ENCODE data around the gene ZNF48.
"Not testable (repeated sequence)": the region's sequence is repeated elsewhere in the genome, so short reads cannot be mapped to it uniquely, and the experiment has no call there.

The ZNF48 gene

DNA sequence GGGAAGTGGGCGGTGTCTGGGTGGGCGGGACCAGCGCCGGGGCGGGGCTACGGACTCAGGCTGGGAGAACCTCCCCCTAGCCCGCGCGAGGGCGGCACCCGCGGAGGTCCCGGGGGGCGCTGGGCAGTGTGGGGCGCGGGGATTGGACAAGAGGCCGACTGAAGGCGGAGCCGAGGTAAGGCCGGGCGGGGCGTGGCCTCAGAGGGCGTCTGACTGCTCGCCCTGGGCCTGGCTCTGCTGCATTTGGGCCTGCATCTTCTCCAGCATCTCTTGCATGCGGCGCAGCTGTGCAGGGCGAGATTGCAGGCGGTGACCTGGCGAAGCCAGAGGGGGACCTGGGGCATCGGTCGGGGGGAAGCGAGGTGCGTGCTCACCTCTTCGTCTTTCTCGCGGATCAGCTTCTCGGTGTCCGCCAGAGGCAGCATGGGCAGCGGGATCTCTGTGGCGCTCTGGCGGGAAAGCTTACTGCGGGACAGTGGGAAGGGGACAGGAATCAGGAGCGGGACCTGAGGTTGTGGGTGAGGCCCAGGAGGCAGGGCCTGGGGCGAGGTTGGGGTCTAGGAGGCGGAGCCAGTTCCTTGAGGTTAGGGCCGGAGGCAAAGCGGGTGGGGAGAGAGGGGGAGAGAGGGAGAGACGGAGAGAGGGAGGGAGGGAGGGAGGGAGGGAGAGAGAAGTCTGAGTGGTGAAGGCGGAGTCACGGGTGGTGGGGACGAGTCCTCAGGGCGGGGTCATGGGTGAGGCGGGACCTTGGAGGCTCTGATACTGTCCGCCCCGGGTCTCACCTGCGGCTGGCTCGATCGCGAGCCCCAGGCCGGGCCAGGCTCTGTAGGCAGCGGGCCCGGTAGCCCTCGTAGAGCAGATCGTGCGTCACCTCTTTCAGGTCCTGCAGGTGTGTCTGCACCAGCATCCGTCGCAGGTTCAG, 16.7 kb upstream of the ZNF48 start:
- peak; percentile 88 for FAIRE-seq

DNA sequence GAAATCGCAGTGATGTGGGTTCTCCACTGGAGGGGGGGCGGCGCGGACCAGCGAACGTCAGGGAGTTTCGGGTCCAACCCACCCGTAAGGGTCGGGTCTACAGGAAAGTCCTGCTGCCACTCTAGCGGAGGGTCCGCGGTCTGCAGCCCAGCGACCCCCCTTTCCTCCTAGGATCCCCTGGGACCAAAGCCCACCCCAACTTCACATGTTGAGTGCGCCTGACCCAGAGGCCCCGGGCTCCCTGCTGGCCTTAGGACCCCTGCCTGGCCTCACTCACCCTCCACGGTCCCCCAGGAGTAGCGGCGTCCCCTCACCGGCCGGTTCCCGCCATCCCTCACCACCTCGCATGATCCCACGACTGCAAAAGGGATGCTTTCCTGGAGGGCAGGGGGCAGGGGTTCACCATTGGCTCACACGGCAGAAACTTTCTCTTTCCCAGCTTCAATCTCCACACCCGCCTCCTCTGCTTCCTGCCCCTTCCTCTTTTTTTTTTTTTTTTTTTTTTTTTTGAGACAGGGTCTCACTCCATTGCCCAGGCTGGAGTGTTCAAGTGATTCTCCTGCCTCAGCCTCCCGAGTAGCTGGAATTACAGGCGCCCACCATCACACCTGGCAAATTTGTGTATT, 15.9 kb upstream of the ZNF48 start:
- no peak for FAIRE-seq

DNA sequence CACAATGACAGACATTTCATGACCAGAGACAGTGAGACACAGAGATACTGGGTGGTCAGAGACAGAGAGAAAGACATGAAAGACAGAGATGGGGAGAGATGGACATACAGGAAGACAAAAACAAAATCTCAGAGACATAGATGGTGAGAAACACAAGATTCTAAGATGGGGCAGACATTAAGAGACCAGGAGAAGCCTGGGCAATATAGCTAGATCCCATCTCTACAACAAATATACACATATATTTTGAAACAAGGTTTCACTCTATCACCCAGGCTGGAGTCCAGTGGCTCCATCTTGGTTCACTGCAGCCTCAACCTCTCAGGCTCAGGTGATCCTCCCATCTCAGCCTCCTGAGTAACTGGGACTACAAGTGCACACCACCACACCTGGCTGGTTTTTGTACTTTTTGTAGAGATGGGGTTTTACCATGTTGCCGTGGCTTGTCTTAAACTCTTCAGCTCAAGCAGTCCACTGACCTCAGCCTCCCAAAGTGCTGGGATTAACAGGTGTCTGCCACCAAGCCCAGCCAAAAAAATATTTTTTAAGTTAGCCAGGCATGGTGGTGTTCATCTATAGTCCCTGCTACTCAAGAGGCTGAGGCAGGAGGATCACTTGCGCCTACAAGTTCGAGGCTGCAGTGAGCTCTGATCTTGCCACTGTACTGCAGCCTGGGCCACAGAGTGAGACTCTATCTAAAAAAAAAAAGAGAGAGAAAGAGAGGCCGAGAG, 15.0 kb upstream of the ZNF48 start:
- no peak for FAIRE-seq

DNA sequence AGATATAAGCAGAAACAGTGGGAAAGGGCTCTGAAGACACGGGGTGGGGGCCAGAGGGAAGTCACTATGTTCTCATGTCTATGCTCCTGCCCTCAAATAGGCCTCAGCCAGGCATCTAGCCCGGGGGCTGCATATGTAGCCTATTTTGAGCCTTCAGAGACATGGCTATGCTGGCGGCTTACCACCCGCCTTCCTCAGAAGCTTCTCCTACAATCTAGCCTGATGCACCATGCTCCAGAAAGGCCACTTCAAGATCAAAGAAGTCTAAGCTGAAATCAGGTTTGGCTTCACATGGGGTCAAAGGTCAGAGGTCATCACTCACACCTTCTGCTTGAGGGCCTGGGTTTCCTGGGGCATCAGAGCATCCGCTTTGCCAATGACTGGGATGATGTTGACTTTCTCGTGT, 14.4 kb upstream of the ZNF48 start:
- FAIRE-seq: no peak

GRCh38 chr16:30381291-30382041, 13.8 kb upstream of the ZNF48 start:
- FAIRE-seq: no peak

GRCh38 chr16:30382111-30382881, 12.9 kb upstream of the ZNF48 start, which contains the start of gene SEPTIN1:
TSS of gene SEPTIN1 (minus strand) at chr16:30382561. CDS start at chr16:30382542, 19 bp downstream.
- no peak for FAIRE-seq

GRCh38 chr16:30383521-30383920, 11.7 kb upstream of the ZNF48 start:
- no peak for FAIRE-seq

GRCh38 chr16:30394592-30395154, 547 bp upstream of the ZNF48 start:
- FAIRE-seq: no peak

GRCh38 chr16:30395992-30396585, 869 bp downstream of the ZNF48 start:
- no peak for FAIRE-seq

DNA sequence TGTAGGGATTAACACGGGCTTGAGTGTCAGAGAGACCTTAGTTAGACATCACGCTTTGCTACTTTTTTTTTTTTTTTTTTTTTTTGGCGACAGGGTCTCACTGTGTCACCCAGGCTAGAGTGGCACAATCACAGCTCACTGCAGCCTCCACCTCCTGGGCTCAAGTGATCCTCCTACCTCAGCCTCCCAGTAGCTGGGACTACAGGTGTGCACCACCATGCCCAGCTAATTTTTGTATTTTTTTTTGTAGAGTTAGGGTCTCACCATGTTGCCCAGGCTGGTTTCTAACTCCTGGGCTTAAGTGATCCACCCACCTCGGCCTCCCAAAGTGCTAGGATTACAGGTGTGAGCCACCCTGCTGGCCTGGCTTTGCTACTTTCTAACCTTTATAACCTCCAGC, 1.4 kb downstream of the ZNF48 start:
- not testable (repeated sequence) for FAIRE-seq

DNA sequence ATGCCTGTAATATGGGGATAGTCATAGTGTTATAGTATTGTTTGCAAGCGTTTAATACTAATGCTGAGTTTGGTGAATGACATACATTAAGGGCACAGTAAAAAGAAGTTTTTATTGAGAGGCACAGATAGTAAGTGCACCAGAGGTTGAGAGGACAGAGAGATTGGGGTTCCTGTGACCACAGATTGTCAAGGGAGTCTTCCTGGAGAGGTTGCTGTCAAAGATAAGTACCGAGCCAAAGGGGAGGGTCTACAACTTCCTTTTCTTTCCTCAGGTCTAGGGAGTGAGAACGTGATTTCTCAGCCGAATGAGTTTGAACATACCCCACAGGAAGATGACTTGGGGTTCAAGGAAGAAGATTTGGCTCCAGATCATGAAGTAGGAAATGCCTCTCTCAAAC, 1.8 kb downstream of the ZNF48 start:
- FAIRE-seq: no peak

- no peak for FAIRE-seq
These were observed 2.8 kb downstream of the ZNF48 start for GRCh38 chr16:30397776-30398660.

- no peak for FAIRE-seq
These were observed 3.6 kb downstream of the ZNF48 start for GRCh38 chr16:30398661-30399434.

DNA sequence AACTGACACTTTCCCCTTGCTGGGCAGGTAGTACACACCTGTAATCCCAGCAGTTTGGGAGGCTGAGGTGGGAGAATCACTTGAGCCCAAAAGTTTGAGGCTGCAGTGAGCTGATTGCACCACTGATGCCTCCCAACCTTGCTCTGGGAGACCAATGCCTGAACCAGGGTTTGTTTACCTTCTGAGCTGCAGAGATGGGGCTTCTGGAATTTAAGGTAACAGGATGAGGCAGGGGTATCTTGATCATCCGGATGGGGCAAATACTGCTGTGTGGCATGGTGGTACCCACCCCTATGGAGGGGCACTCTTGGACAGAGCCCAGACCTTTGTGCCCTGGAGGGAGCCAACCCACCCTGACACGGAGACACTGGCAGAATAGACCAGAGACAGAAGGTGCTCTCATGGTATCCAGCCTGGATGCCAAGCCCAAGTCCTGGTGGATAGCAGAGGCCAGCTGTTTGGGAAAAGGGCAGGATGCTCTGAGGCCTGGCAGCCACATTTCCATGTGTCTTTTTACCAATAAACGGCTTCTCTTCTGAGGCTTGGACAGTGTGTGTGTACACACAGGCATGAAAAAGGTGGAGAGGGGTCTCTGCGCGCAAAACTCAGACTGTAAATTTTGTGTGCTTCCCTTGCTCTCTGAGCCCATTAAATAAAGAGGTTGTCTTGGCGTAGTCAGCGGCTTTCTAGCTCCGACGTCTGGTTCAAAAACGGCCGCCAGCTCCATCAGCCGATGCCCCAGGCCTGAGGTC, 4.4 kb downstream of the ZNF48 start:
- FAIRE-seq: no peak

- FAIRE-seq: no peak
These were observed 6.7 kb downstream of the ZNF48 start for GRCh38 chr16:30401768-30402425.

DNA sequence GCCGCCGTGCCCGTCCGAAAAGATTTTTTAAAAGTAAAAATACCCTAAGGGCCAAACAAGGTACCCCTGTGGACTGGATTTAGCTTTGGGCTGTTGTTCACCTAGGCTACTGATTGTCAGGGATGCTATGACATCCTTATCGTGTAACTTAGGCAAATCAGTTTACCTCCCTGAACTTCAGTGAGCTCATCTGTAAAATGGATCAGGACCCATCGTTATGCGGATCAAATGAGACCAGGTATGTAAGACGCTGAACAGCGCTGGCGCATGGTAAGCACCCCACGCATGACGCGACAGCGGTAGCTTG, 11.5 kb downstream of the ZNF48 start:
- no peak for FAIRE-seq

GRCh38 chr16:30407102-30407803, 12.0 kb downstream of the ZNF48 start, which contains the start of gene ZNF771:
TSS of gene ZNF771 (plus strand) at chr16:30407606. CDS start at chr16:30408054, 448 bp downstream.
- no peak for FAIRE-seq

All from G401.6 (cell line).